RWPE1 (cell line): ENCODE measurements around the gene MYO5C.

Source experiments
- CTCF ChIA-PET: fragments of 350-600 bp; sonication (Branson Sonifier 250); formaldehyde crosslinking; extraction: SDS; loops from one replicate; lab custom pipeline; 2021; lab: Yijun Ruan, JAX
- POLR2A ChIA-PET: fragments of 400-600 bp; formaldehyde crosslinking; extraction: SDS; loops from one replicate; lab custom pipeline; 2020; ENCODE audit warnings: antibody characterized with exemption; ENCODE audit not compliant: low non-redundant PET; lab: Yijun Ruan, JAX
- DNase-seq: peaks from one replicate; pipeline ENCODE4 v3.0.0; 2012; ENCODE audit warnings: low spot score
- H3K27ac ChIP-seq: fragments of 450-650 bp; 2 replicates; pipeline ENCODE4 v1.5.1; 2017
- TF ChIP-seq, protein P1 (sequence below): fragments of 450-650 bp; conservative IDR thresholded peaks from 2 replicates; pipeline ENCODE4 v1.5.1; 2017; ENCODE audit warnings: low read depth, mild to moderate bottlenecking

The MYO5C gene

DNA sequence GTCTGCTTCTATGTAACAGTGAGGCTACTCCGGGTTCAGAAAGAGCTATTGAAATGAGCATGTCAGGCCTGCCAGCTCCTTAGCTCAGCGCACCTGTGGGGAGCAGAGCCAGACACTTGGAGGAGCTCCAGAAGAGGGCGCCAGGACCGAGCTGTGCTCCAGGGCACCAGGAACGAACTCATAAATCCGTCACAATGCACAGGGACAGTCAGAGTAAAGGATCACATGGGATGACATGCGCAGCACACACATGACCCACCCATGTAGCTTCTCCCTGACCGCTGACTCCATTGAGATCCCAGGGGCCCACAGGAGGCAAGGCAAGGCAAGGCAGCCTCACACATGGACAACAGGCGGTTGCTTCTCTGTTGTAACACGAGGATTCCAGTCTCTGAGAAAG lies 78.4 kb downstream of the MYO5C start:
- TF ChIP-seq, protein P1, sequence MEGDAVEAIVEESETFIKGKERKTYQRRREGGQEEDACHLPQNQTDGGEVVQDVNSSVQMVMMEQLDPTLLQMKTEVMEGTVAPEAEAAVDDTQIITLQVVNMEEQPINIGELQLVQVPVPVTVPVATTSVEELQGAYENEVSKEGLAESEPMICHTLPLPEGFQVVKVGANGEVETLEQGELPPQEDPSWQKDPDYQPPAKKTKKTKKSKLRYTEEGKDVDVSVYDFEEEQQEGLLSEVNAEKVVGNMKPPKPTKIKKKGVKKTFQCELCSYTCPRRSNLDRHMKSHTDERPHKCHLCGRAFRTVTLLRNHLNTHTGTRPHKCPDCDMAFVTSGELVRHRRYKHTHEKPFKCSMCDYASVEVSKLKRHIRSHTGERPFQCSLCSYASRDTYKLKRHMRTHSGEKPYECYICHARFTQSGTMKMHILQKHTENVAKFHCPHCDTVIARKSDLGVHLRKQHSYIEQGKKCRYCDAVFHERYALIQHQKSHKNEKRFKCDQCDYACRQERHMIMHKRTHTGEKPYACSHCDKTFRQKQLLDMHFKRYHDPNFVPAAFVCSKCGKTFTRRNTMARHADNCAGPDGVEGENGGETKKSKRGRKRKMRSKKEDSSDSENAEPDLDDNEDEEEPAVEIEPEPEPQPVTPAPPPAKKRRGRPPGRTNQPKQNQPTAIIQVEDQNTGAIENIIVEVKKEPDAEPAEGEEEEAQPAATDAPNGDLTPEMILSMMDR: no peak
- H3K27ac ChIP-seq: no peak overlapping the region
- peak; percentile 14 for DNase-seq
- CTCF ChIA-PET: interaction anchor here (0.7 kb wide), 1 partner anchor 238 kb away, joined by 3 read pairs; no protein-coding TSS in a partner anchor
- POLR2A ChIA-PET: no interaction called here

DNA sequence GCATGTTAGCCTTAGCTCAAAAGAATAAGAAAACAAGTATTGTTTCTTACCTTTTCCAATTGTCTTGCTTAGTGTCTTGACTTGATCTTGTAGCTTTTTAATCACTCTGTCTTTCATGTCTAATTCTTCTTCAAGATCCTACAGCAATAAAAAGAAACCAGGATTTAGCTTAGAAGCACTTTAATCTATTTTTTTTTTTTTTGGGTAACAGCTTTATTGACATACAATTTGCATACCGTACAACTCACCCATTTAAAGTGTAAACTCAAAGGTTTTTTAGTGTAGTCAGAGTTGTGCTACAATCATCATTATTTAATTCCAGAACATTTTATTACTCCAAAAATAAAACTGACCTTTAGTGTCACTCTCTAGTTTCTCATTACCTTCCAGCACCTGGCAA lies 81.1 kb downstream of the MYO5C start:
- CTCF ChIA-PET: interaction anchor here (0.6 to 1.3 kb wide), 3 partner anchors 13 to 465 kb away, joined by 3 to 6 read pairs (median 4); no protein-coding TSS in a partner anchor
- POLR2A ChIA-PET: no interaction called here
- TF ChIP-seq, protein P1: no peak
- H3K27ac ChIP-seq: no peak overlapping the region
- no peak for DNase-seq

DNA sequence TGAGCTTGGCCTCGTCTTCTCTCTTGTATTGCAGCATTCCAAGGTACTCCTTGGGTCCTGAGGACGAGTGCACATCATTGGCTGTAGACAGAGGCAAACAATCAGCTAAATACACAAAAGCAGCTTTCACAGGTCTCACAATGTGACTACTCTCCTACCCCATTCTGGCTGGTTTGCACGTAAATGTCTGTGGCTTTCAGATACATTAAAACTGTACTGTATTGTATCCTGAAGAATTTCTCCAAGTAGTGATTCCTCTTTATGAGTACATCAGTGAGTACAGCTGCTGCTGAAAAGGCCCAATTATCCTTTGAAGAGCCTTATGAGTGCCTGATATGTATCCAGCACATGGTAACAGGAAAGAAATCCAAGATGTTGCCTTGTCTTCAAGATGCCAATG lies 82.4 kb downstream of the MYO5C start:
- H3K27ac ChIP-seq: no peak overlapping the region
- POLR2A ChIA-PET: no interaction called here
- CTCF ChIA-PET: no interaction called here
- TF ChIP-seq, protein P1: no peak
- no peak for DNase-seq

DNA sequence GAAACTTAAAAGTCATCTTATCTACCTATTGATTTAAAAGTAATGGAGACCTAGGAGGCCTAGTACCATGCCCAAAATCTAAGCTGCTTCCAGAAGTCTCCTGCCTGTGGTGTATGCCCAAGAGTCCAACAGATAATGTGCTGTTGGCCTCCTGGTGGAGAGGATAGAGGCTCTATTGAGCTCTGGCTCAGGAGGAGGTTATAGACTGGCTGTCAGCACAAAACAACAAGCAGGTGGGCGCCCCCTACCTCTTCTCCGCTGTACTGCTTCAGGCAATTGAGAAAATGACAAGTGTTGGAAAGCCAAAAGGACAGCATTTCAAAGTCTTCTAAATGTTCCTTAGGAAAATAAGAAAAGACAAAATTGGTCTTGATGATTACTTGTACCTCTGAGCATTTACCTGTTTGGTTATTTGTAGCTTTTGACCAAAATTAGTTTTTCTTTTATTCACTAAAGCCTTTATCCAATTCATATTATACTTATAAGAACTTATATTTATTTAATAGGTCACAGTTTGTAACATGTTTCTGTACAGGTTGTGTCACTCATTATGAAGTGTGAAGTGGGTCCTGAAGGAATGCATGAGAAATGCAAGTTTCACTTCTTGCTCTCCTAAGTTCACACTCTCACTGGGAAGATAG lies 87.2 kb downstream of the MYO5C start:
- ChIA-PET CTCF (interaction anchor here (0.6 to 1.5 kb wide), 8 partner anchors 9 to 279 kb away, joined by 3 to 9 read pairs (median 4); no protein-coding TSS in a partner anchor), POLR2A (no interaction called here)
- DNase-seq: peak; percentile 64
- TF ChIP-seq, protein P1: peak; percentile 70
- no peak overlapping the region for H3K27ac ChIP-seq

DNA sequence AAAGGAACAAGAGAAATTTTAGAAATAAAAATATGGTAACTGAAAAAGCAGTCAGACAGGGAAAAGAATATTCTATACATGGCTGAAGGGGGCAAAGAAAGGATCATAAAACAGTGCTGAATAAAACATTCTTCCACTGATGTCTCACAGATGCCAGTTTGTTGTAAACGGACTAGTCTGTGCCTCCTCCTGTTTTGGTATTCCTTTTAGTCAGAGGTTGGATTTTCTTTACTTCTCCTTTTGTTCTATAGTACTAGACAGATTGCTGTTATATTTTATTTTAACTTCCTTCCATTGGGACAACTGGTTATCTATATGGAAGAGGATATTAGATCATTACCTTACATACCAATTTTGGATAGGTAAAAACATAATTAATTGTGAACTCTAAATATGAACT lies 88.4 kb downstream of the MYO5C start:
- TF ChIP-seq, protein P1: no peak
- ChIA-PET CTCF (no interaction called here), POLR2A (no interaction called here)
- DNase-seq: no peak
- no peak overlapping the region for H3K27ac ChIP-seq

DNA sequence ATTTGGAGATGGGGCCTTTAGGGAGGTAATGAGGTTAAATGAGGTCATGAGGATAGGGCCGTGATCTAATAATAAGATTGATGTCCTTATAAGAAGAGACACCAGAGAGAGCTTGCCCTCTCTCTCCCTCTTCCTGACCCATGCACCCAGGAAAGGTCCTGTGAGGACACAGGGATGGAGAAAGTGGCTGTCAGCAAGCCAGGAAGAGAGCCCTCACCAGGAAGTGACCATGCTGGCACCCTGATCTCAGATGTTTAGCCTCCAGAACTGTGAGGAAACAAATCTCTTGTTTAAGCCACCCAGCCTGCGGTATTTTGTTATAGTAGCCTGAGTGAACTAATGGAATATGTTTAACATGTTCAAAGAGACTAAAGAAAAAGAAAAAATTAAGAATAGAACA lies 89.2 kb downstream of the MYO5C start:
- TF ChIP-seq, protein P1: no peak
- DNase-seq: no peak
- ChIA-PET POLR2A (no interaction called here), CTCF (no interaction called here)
- no peak overlapping the region for H3K27ac ChIP-seq
